NOMO-1 treated with dmso at 0.1 percent for 144 hours (cell line): Measurements from ENCODE around the gene FAM167B.

Source experiments
- DNase-seq: peaks from one replicate; lab custom pipeline; 2025; ENCODE audit not compliant: unreplicated experiment; lab: John Stamatoyannopoulos, UW

FAM167B gene

GRCh38 chr1:32246888-32247273, at the start of gene FAM167B:
Gene FAM167B (plus strand): TSS chr1:32247222. CDS start chr1:32247422, 200 bp downstream.
- DNase-seq = no peak

- DNase-seq = no peak
These were observed 49.2 kb upstream of the FAM167B start for GRCh38 chr1:32197837-32198236.

GRCh38 chr1:32198237-32199042, 48.6 kb upstream of the FAM167B start:
- no peak for DNase-seq

GRCh38 chr1:32199043-32199716, 47.8 kb upstream of the FAM167B start:
- no peak for DNase-seq

- DNase-seq = no peak
These were observed 47.3 kb upstream of the FAM167B start for GRCh38 chr1:32199717-32200072.

- peak; percentile 37 for DNase-seq
These were observed 46.6 kb upstream of the FAM167B start, which contains the start of gene CCDC28B for GRCh38 chr1:32200226-32201010. Gene CCDC28B (plus strand): TSS chr1:32200595. CDS start chr1:32201936, 1,341 bp downstream.

GRCh38 chr1:32201011-32201855, 45.8 kb upstream of the FAM167B start:
- peak; percentile 70 for DNase-seq

- no peak for DNase-seq
These were observed 42.1 kb upstream of the FAM167B start for GRCh38 chr1:32204943-32205361.

GRCh38 chr1:32205401-32206370, 41.3 kb upstream of the FAM167B start, which contains the start of gene IQCC:
Gene IQCC (plus strand): TSS chr1:32205671. CDS start chr1:32205682, 11 bp downstream.
- peak; percentile 61 for DNase-seq

- DNase-seq = no peak
These were observed 38.6 kb upstream of the FAM167B start for GRCh38 chr1:32208469-32208868.

GRCh38 chr1:32208891-32209328, 38.1 kb upstream of the FAM167B start, which contains the start of gene DCDC2B:
Gene DCDC2B (plus strand): TSS chr1:32209089. CDS start chr1:32209094, 5 bp downstream.
- DNase-seq = no peak

- DNase-seq = peak; percentile 32
These were observed 31.2 kb upstream of the FAM167B start for GRCh38 chr1:32215629-32216480.

GRCh38 chr1:32216566-32216965, 30.5 kb upstream of the FAM167B start:
- no peak for DNase-seq

- no peak for DNase-seq
These were observed 28.0 kb upstream of the FAM167B start for GRCh38 chr1:32219022-32219421.

GRCh38 chr1:32220746-32221580, 26.1 kb upstream of the FAM167B start:
- no peak for DNase-seq

GRCh38 chr1:32221581-32221979, 25.4 kb upstream of the FAM167B start:
- DNase-seq = no peak

GRCh38 chr1:32221980-32222755, 24.9 kb upstream of the FAM167B start, which contains the start of the genes EIF3I and TMEM234:
Gene EIF3I (plus strand): TSS chr1:32222407. CDS start chr1:32222442, 35 bp downstream.
Gene TMEM234 (minus strand): TSS chr1:32222353. CDS start chr1:32222322, 31 bp downstream.
- peak; percentile 76 for DNase-seq
